ENCODE measurements around the gene PNPLA7. TPM values are rescaled to one million over a fixed set of nuclear protein-coding genes. Genes with fewer than 3 reads are reported as not detected.

PNPLA7 gene
- total RNA-seq, 1 donor from 2014 or later = 0.04 TPM

- peaks cover 26% of the 10 kb centered on the region for H3K27me3 ChIP-seq (ENCODE audit: control insufficient read depth, insufficient read depth, low read length)
- no peak for DNase-seq (ENCODE audit: low read depth)
- H3K4me3 ChIP-seq (ENCODE audit: low read depth, low read length) = no peak overlapping the region
- H3K36me3 ChIP-seq (ENCODE audit: control insufficient read depth, insufficient read depth, low read length) = no peaks in the 10 kb centered on the region
- TF ChIP-seq CTCF (IDR thresholded peaks at IDR 0.05; ENCODE audit: insufficient read depth, low read length, poor library complexity, severe bottlenecking) = no peak
These were observed 72.2 kb downstream of the PNPLA7 start for GRCh38 chr9:137477778-137478612.

- Histone ChIP-seq H3K27me3 (ENCODE audit: control insufficient read depth, insufficient read depth, low read length) (peaks cover 27% of the 10 kb centered on the region), H3K4me3 (ENCODE audit: low read depth, low read length) (no peak overlapping the region), H3K36me3 (ENCODE audit: control insufficient read depth, insufficient read depth, low read length) (no peaks in the 10 kb centered on the region)
- no peak for DNase-seq (ENCODE audit: low read depth)
- TF ChIP-seq CTCF (IDR thresholded peaks at IDR 0.05; ENCODE audit: insufficient read depth, low read length, poor library complexity, severe bottlenecking) = no peak
These were observed 73.3 kb downstream of the PNPLA7 start for GRCh38 chr9:137476856-137477255.

- Histone ChIP-seq H3K27me3 (ENCODE audit: control insufficient read depth, insufficient read depth, low read length) (peaks cover 23% of the 10 kb centered on the region), H3K36me3 (ENCODE audit: control insufficient read depth, insufficient read depth, low read length) (no peaks in the 10 kb centered on the region), H3K4me3 (ENCODE audit: low read depth, low read length) (no peak overlapping the region)
- no peak for TF ChIP-seq CTCF (IDR thresholded peaks at IDR 0.05; ENCODE audit: insufficient read depth, low read length, poor library complexity, severe bottlenecking)
- DNase-seq (ENCODE audit: low read depth) = no peak
These were observed 74.5 kb downstream of the PNPLA7 start for GRCh38 chr9:137475666-137476065.

- Histone ChIP-seq H3K4me3 (ENCODE audit: low read depth, low read length) (no peak overlapping the region), H3K27me3 (ENCODE audit: control insufficient read depth, insufficient read depth, low read length) (peaks cover 12% of the 10 kb centered on the region), H3K36me3 (ENCODE audit: control insufficient read depth, insufficient read depth, low read length) (no peaks in the 10 kb centered on the region)
- DNase-seq (ENCODE audit: low read depth) = no peak
- TF ChIP-seq CTCF (IDR thresholded peaks at IDR 0.05; ENCODE audit: insufficient read depth, low read length, poor library complexity, severe bottlenecking) = no peak
These were observed 75.9 kb downstream of the PNPLA7 start for GRCh38 chr9:137474271-137474670.

GRCh38 chr9:137470785-137471184 lies 79.4 kb downstream of the PNPLA7 start:
- no peak for DNase-seq (ENCODE audit: low read depth)
- TF ChIP-seq CTCF (IDR thresholded peaks at IDR 0.05; ENCODE audit: insufficient read depth, low read length, poor library complexity, severe bottlenecking) = no peak
- no peaks in the 10 kb centered on the region for H3K36me3 ChIP-seq (ENCODE audit: control insufficient read depth, insufficient read depth, low read length)
- H3K27me3 ChIP-seq (ENCODE audit: control insufficient read depth, insufficient read depth, low read length) = peaks cover 4% of the 10 kb centered on the region
- H3K4me3 ChIP-seq (ENCODE audit: low read depth, low read length) = no peak overlapping the region

- Histone ChIP-seq H3K4me3 (ENCODE audit: low read depth, low read length) (no peak overlapping the region), H3K27me3 (ENCODE audit: control insufficient read depth, insufficient read depth, low read length) (peaks cover 4% of the 10 kb centered on the region), H3K36me3 (ENCODE audit: control insufficient read depth, insufficient read depth, low read length) (no peaks in the 10 kb centered on the region)
- no peak for DNase-seq (ENCODE audit: low read depth)
- no peak for TF ChIP-seq CTCF (IDR thresholded peaks at IDR 0.05; ENCODE audit: insufficient read depth, low read length, poor library complexity, severe bottlenecking)
These were observed 82.3 kb downstream of the PNPLA7 start for GRCh38 chr9:137467896-137468295.
